ENCODE results near the gene SRC. TPM values are rescaled to one million over a fixed set of nuclear protein-coding genes. Genes with fewer than 3 reads are reported as not detected.

SRC gene
- total and polyA plus RNA-seq, 2 of the 8 experiments (the other 6 are each of a cell fraction or from before 2014, with no cell fraction given): 27.6 to 28.8 TPM

DNA sequence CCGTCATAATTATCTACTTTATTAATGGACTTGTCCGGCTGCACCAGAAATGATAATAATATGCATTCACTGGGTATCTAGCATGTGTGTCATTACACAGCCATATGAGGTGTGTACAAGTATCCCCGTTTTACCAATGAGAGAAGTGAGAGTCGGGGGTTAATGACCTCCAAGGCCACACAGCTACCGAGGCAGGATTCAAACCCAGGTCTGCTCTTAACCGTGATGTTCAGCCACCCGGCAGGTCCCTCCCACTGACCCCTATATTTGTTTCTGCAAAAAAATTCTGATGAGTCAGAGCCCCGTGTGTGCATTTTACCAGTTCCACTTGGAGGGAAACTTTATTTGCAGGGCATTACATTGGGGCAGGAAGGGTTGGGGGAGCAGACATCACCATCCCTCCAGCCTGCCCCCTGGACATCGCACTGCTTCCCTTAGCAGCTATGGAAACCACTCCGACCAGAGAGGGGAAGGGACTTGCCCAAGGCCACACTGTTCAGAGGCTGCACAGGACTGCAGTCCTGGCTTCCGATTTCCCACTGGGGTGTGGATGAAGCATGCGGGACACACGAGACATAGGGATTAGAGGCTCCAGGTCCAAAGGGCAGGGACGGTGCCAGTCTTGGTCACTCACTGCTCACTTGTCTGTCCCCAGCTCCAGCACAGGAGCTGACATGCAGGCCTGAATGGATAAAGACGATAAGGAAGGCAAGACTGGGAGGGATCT is 10.1 kb upstream of the SRC start (continued):
- TF ChIP-seq ZNF274 (IDR thresholded peaks at IDR 0.05; ENCODE audit: borderline replicate concordance, extremely low read depth, low read length) (no peak), ATF3 (IDR thresholded peaks at IDR 0.05; ENCODE audit: insufficient read depth, low read depth, low read length) (no peak), TAF7 (optimal IDR thresholded peaks at IDR 0.05; ENCODE audit: borderline replicate concordance, low read depth, low read length) (no peak), JUND (IDR thresholded peaks at IDR 0.05; ENCODE audit: low read length) (no peak), KDM1A (IDR thresholded peaks at IDR 0.05; ENCODE audit: borderline replicate concordance, low read length) (no peak; the same call in 1 of the 2 replicates)

All from H1 (cell line).